GM18868 (cell line): Measurements from ENCODE around the gene NXT2.
"Not testable (repeated sequence)": the region's sequence is repeated elsewhere in the genome, so short reads cannot be mapped to it uniquely, and the experiment has no call there.

Experiments used
- ATAC-seq: cut with Tn5 transposase; IDR thresholded peaks from one replicate; pipeline ENCODE4 v1.9.1; 2021; ENCODE audit warnings: mild to moderate bottlenecking, moderate library complexity; ENCODE audit not compliant: unreplicated experiment

NXT2 gene

GRCh38 chrX:109536439-109537323 lies at the start of gene NXT2:
Gene NXT2 (plus strand): TSS chrX:109536844. CDS start chrX:109537007, 163 bp downstream.
- peak; percentile 96 for ATAC-seq

GRCh38 chrX:109487640-109488039 lies 49.0 kb upstream of the NXT2 start:
- peak; percentile 78 for ATAC-seq

GRCh38 chrX:109489174-109489573 lies 47.5 kb upstream of the NXT2 start:
- ATAC-seq = no peak

GRCh38 chrX:109498434-109498833 lies 38.2 kb upstream of the NXT2 start:
- no peak for ATAC-seq

- no peak for ATAC-seq
These were observed 35.5 kb upstream of the NXT2 start for GRCh38 chrX:109501176-109501575.

- ATAC-seq = no peak
These were observed 27.7 kb upstream of the NXT2 start for GRCh38 chrX:109508915-109509314.

- no peak for ATAC-seq
These were observed 25.5 kb upstream of the NXT2 start for GRCh38 chrX:109511113-109511512.

GRCh38 chrX:109519001-109519400 lies 17.6 kb upstream of the NXT2 start:
- ATAC-seq = no peak

- peak; percentile 24 for ATAC-seq
These were observed 3.6 kb upstream of the NXT2 start for GRCh38 chrX:109533005-109533404.

- no peak for ATAC-seq
These were observed 3.0 kb upstream of the NXT2 start for GRCh38 chrX:109533631-109534030.

GRCh38 chrX:109534933-109535332 lies 1.7 kb upstream of the NXT2 start:
- ATAC-seq = no peak

- no peak for ATAC-seq
These were observed 1.1 kb upstream of the NXT2 start for GRCh38 chrX:109535578-109535977.

- ATAC-seq = no peak
These were observed 651 bp downstream of the NXT2 start for GRCh38 chrX:109537324-109537665.

GRCh38 chrX:109539007-109539406 lies 2.4 kb downstream of the NXT2 start:
- not testable (repeated sequence) for ATAC-seq

GRCh38 chrX:109553862-109554261 lies 17.2 kb downstream of the NXT2 start:
- no peak for ATAC-seq

GRCh38 chrX:109576083-109576482 lies 39.4 kb downstream of the NXT2 start:
- ATAC-seq = not testable (repeated sequence)

GRCh38 chrX:109577055-109577454 lies 40.4 kb downstream of the NXT2 start:
- ATAC-seq = no peak

- ATAC-seq = no peak
These were observed 42.3 kb downstream of the NXT2 start for GRCh38 chrX:109578916-109579315.

- no peak for ATAC-seq
These were observed 48.8 kb downstream of the NXT2 start for GRCh38 chrX:109585488-109585887.

GRCh38 chrX:109590176-109590575 lies 53.5 kb downstream of the NXT2 start:
- ATAC-seq = no peak
